Omental fat pad (tissue), 4 donors: ENCODE results near the gene CMTM2. TPM values are rescaled to one million over a fixed set of nuclear protein-coding genes. Genes with fewer than 3 reads are reported as not detected.

Experiments used
- ATAC-seq: fragments of 150-250 bp; one replicate; pipeline ENCODE4 v1.9.1; 2016; ENCODE audit warnings: mild to moderate bottlenecking, moderate library complexity; ENCODE audit not compliant: low FRiP score
- DNase-seq: peaks from one replicate; pipeline ENCODE4 v3.0.0-alpha.2; 2019; ENCODE audit warnings: low spot score
- CTCF ChIP-seq, 3 donors: fragments of 450-650 bp; IDR thresholded peaks; one replicate each; pipeline ENCODE4 v1.5.1; 2016 to 2017; ENCODE audit warnings: antibody characterized with exemption in 3 of 3, mild to moderate bottlenecking in 3 of 3, moderate library complexity in 2 of 3
- total RNA-seq, 4 donors: library from RNA; depleted of rRNA; stranded (reverse); fragments of >200 nt; gene quantifications; one replicate each; pipeline ENCODE4 v1.1.0, GENCODE V29; 2016

Gene CMTM2
- total RNA-seq = 1 to 10 TPM in 3 of 4 donors, not detected in 1; 1.1 to 5.7 (median 1.2) TPM

GRCh38 chr16:66578651-66579531 lies at the start of gene CMTM2:
Gene CMTM2, plus strand, starts transcription at chr16:66579463. Its CDS starts 145 bp downstream, at chr16:66579608.
- DNase-seq (no peak), ATAC-seq (peak; percentile 42)
- no peak for TF ChIP-seq CTCF (IDR thresholded peaks at IDR 0.05)

GRCh38 chr16:66529475-66529874 lies 49.8 kb upstream of the CMTM2 start:
- no peak for ATAC-seq
- no peak for TF ChIP-seq CTCF (IDR thresholded peaks at IDR 0.05)
- no peak for DNase-seq

- no peak for ATAC-seq
- no peak for DNase-seq
- TF ChIP-seq CTCF (IDR thresholded peaks at IDR 0.05) = no peak
Measured at GRCh38 chr16:66534376-66534799, 44.9 kb upstream of the CMTM2 start.

GRCh38 chr16:66536525-66536924 lies 42.7 kb upstream of the CMTM2 start:
- no peak for ATAC-seq
- TF ChIP-seq CTCF (IDR thresholded peaks at IDR 0.05) = no peak
- DNase-seq = no peak

- no peak for TF ChIP-seq CTCF (IDR thresholded peaks at IDR 0.05)
- ATAC-seq (no peak), DNase-seq (no peak)
Measured at GRCh38 chr16:66537236-66537635, 42.0 kb upstream of the CMTM2 start.

GRCh38 chr16:66538910-66539309 lies 40.4 kb upstream of the CMTM2 start:
- DNase-seq = no peak
- TF ChIP-seq CTCF (IDR thresholded peaks at IDR 0.05) = no peak
- no peak for ATAC-seq
